SU-DHL-6 (cell line): ENCODE measurements around the gene CACFD1.

Experiments used
- H2AFZ ChIP-seq: fragments of 200-600 bp; sonication (generic); 2 replicates; pipeline ENCODE4 v1.6.1; 2014; ENCODE audit warnings: low read depth, mild to moderate bottlenecking, moderate library complexity, mixed read lengths, antibody characterized with exemption, low read length; ENCODE audit not compliant: severe bottlenecking
- H3F3A ChIP-seq: fragments of 200-600 bp; shearing (Covaris generic); 2 replicates; pipeline ENCODE4 v1.6.0; 2016; ENCODE audit warnings: antibody characterized with exemption, mild to moderate bottlenecking; ENCODE audit not compliant: insufficient read depth
- H3K27ac ChIP-seq: fragments of 200-600 bp; sonication (generic); 2 replicates; pipeline ENCODE4 v1.5.1; 2016; ENCODE audit warnings: low read depth, mild to moderate bottlenecking, low read length, moderate library complexity, mixed read lengths
- H3K27me3 ChIP-seq: fragments of 200-600 bp; sonication (generic), shearing (Covaris generic); 2 replicates; pipeline ENCODE4 v1.6.0; 2014; ENCODE audit warnings: mild to moderate bottlenecking, low read length
- H3K36me3 ChIP-seq: fragments of 200-600 bp; sonication (generic); 2 replicates; pipeline ENCODE4 v1.6.1; 2014; ENCODE audit warnings: mild to moderate bottlenecking, low read length, mixed read lengths
- H3K4me2 ChIP-seq: fragments of 300-600, 200-600 bp; shearing (Covaris generic), sonication (generic); 2 replicates; pipeline ENCODE4 v1.6.0; 2014; ENCODE audit warnings: low read length, low read depth, mild to moderate bottlenecking; ENCODE audit not compliant: poor library complexity, severe bottlenecking
- H3K4me3 ChIP-seq: fragments of 200-600 bp; sonication (generic); 2 replicates; pipeline ENCODE4 v1.5.1; 2014; ENCODE audit warnings: antibody characterized with exemption, low read length, mild to moderate bottlenecking, mixed read lengths; ENCODE audit not compliant: insufficient read depth, poor library complexity, severe bottlenecking
- H3K79me2 ChIP-seq: fragments of 200-600 bp; sonication (generic); 2 replicates; pipeline ENCODE4 v1.6.1; 2014; ENCODE audit warnings: mild to moderate bottlenecking, low read length, moderate library complexity; ENCODE audit not compliant: insufficient read depth
- H3K9ac ChIP-seq: fragments of 200-600 bp; sonication (generic); 2 replicates; pipeline ENCODE4 v1.7.0; 2014; ENCODE audit warnings: mild to moderate bottlenecking, low read length
- H3K9me2 ChIP-seq: fragments of 200-600 bp; sonication (generic); replicated peaks from 2 replicates; pipeline ENCODE4 v1.6.1; 2014; ENCODE audit warnings: low read length; ENCODE audit not compliant: insufficient read depth
- H3K9me3 ChIP-seq: fragments of 200-600 bp; sonication (generic); 2 replicates; pipeline ENCODE4 v1.6.1; 2014; ENCODE audit warnings: low read length, mixed read lengths; ENCODE audit not compliant: insufficient read depth
- H4K20me1 ChIP-seq: fragments of 200-600 bp; sonication (generic); 2 replicates; pipeline ENCODE4 v1.6.1; 2014; ENCODE audit warnings: low read depth, mild to moderate bottlenecking, antibody characterized with exemption, low read length, moderate library complexity, mixed read lengths
- EZH2phosphoT487 ChIP-seq: fragments of 200-600 bp; sonication (generic), shearing (Covaris generic); conservative IDR thresholded peaks from 2 replicates; pipeline ENCODE4 v1.6.1; 2018; ENCODE audit warnings: mild to moderate bottlenecking, antibody characterized with exemption, low read length, moderate library complexity, mixed read lengths
- TF ChIP-seq, protein P1 (sequence below): fragments of 200-600 bp; sonication (generic); IDR thresholded peaks from one replicate; pipeline ENCODE4 v1.5.1; 2017; ENCODE audit warnings: antibody characterized with exemption, mild to moderate bottlenecking, low read length, moderate library complexity; ENCODE audit not compliant: insufficient read depth, poor library complexity, severe bottlenecking

Gene CACFD1

DNA sequence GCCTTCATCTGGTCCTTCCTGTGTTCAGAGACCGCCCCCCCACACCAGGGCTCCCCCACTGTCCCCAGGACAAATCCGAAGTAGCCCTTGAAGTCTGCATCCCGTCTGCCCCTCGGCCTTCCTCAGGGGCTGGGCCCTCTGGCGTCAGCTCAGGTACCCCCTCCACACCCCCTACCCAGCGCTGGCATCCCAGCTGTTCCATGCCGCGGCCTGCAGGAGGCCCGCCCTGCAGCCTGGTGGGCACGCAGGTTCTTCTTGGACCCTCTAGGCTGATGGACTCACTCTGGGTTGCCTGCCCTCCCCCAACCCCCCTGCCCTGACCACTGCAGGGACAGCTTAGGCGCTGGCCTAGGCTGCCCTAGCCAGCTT, 12.5 kb downstream of the CACFD1 start:
- Histone ChIP-seq H3K9me2 (no peaks in the 10 kb centered on the region), H3K4me2 (no peak overlapping the region), H3K79me2 (peaks cover 2% of the 10 kb centered on the region; the same call in 1 of the 2 replicates), H3K4me3 (no peak overlapping the region), H3K27me3 (no peaks in the 10 kb centered on the region), H3F3A (no peaks in the 10 kb centered on the region), H2AFZ (no peak overlapping the region), H3K9ac (no peak overlapping the region), H4K20me1 (no peaks in the 10 kb centered on the region), H3K27ac (no peak overlapping the region), H3K36me3 (no peaks in the 10 kb centered on the region), H3K9me3 (no peaks in the 10 kb centered on the region)
- no peak for TF ChIP-seq EZH2phosphoT487
- TF ChIP-seq, protein P1, sequence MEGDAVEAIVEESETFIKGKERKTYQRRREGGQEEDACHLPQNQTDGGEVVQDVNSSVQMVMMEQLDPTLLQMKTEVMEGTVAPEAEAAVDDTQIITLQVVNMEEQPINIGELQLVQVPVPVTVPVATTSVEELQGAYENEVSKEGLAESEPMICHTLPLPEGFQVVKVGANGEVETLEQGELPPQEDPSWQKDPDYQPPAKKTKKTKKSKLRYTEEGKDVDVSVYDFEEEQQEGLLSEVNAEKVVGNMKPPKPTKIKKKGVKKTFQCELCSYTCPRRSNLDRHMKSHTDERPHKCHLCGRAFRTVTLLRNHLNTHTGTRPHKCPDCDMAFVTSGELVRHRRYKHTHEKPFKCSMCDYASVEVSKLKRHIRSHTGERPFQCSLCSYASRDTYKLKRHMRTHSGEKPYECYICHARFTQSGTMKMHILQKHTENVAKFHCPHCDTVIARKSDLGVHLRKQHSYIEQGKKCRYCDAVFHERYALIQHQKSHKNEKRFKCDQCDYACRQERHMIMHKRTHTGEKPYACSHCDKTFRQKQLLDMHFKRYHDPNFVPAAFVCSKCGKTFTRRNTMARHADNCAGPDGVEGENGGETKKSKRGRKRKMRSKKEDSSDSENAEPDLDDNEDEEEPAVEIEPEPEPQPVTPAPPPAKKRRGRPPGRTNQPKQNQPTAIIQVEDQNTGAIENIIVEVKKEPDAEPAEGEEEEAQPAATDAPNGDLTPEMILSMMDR: no peak

- no peak for TF ChIP-seq EZH2phosphoT487
- TF ChIP-seq, protein P1: no peak
- Histone ChIP-seq H3K79me2 (peaks cover 7% of the 10 kb centered on the region; the same call in 1 of the 2 replicates), H3K27ac (no peak overlapping the region), H3K36me3 (no peaks in the 10 kb centered on the region), H2AFZ (no peak overlapping the region), H3K4me3 (no peak overlapping the region), H3K4me2 (no peak overlapping the region), H3K9ac (no peak overlapping the region), H3F3A (no peaks in the 10 kb centered on the region), H3K27me3 (no peaks in the 10 kb centered on the region), H3K9me3 (no peaks in the 10 kb centered on the region), H4K20me1 (no peaks in the 10 kb centered on the region), H3K9me2 (no peaks in the 10 kb centered on the region)
Measured at GRCh38 chr9:133472753-133473378, 13.1 kb downstream of the CACFD1 start.

GRCh38 chr9:133473743-133474142, 14.0 kb downstream of the CACFD1 start:
- no peaks in the 10 kb centered on the region for H3K9me3 ChIP-seq
- no peak overlapping the region for H3K4me3 ChIP-seq
- no peak overlapping the region for H3K27ac ChIP-seq
- no peak overlapping the region for H2AFZ ChIP-seq
- TF ChIP-seq EZH2phosphoT487: no peak
- TF ChIP-seq, protein P1: no peak
- H4K20me1 ChIP-seq: no peaks in the 10 kb centered on the region
- H3K36me3 ChIP-seq: no peaks in the 10 kb centered on the region
- H3K4me2 ChIP-seq: no peak overlapping the region
- peaks cover 7% of the 10 kb centered on the region; the same call in 1 of the 2 replicates for H3K79me2 ChIP-seq
- no peak overlapping the region for H3K9ac ChIP-seq
- no peaks in the 10 kb centered on the region for H3F3A ChIP-seq
- no peaks in the 10 kb centered on the region for H3K27me3 ChIP-seq
- no peaks in the 10 kb centered on the region for H3K9me2 ChIP-seq
